Memory B cell (primary cell): Measurements from ENCODE around the gene RUNX3.

Source experiments
- ATAC-seq: fragments of 150-1000 bp; cut with Tn5 transposase; 2 replicates; pipeline ENCODE4 v1.10.0; 2021; ENCODE audit warnings: low read depth, mild to moderate bottlenecking, moderate library complexity
- DNase-seq, 2 donors: peaks; one replicate each; pipeline ENCODE4 v3.0.0; 2022; ENCODE audit warnings: low spot score in 2 of 2
- H3K27ac Mint-ChIP-seq: one replicate; pipeline ENCODE4 v1.8.0; 2022; ENCODE audit warnings: mild to moderate bottlenecking, moderate library complexity, mixed read lengths
- H3K27me3 Mint-ChIP-seq: one replicate; pipeline ENCODE4 v1.8.0; 2022; ENCODE audit warnings: mixed read lengths
- H3K36me3 Mint-ChIP-seq: one replicate; pipeline ENCODE4 v1.8.0; 2022; ENCODE audit warnings: mild to moderate bottlenecking, mixed read lengths
- H3K4me1 Mint-ChIP-seq: one replicate; pipeline ENCODE4 v1.8.0; 2022; ENCODE audit warnings: mixed read lengths
- H3K4me3 Mint-ChIP-seq: one replicate; pipeline ENCODE4 v1.8.0; 2022; ENCODE audit warnings: mild to moderate bottlenecking, moderate library complexity, mixed read lengths
- H3K9me3 Mint-ChIP-seq: one replicate; pipeline ENCODE4 v1.8.0; 2022; ENCODE audit warnings: mixed read lengths

RUNX3 gene

DNA sequence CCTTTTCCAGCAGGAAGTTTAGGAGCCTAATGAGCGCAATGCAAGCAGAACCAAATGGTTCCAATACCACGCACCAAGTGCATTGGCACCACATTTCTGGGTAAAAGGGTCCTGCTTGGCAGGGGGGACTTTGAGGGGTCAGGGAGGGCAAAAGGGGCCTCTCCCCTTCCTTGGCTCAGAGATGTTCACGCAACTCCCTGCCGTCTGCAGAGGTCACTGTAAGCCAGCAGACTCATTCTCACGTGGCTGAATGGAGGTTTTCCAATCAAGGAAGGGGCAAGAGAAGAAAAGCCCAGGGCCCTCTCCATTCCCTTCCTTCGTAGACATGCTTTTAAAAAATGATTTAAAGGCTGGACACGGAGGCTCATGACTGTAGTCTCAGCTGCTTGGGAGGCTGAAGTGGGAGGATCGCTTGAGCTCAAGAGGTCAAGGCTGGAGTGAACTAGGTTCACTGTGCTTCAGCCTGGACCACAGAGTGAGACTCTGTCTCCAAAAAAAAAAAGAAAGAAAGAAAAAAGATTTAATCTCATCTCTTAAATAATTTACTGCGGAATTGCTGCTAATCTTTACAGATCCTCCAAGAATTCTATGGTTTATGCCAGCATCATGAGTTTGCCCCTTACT, 80.3 kb downstream of the RUNX3 start:
- Mint-ChIP-seq H3K9me3 (no peaks in the 10 kb centered on the region), H3K36me3 (no peaks in the 10 kb centered on the region), H3K4me1 (peaks cover 11% of the 10 kb centered on the region), H3K27me3 (no peaks in the 10 kb centered on the region), H3K4me3 (peak overlapping the region; percentile 80), H3K27ac (peak overlapping the region; percentile 84)
- DNase-seq (no peak), ATAC-seq (no peak)
